HL-60 (cell line): ENCODE results near the gene POMT1.

Experiments
- DNase-seq, 2 experiments: peaks; one replicate each; pipeline ENCODE4 v3.0.0-alpha.2; 2010 to 2020; ENCODE audit warnings: low read depth in 1 of 2, low spot score in 1 of 2
- H3K27ac ChIP-seq: fragments of 250-450 bp; sonication (Bioruptor Pico); replicated peaks from 2 replicates; pipeline ENCODE4 v1.5.1; 2020; ENCODE audit warnings: mild to moderate bottlenecking, moderate library complexity
- H3K27me3 ChIP-seq: fragments of 250-450 bp; sonication (Bioruptor Pico); 2 replicates; pipeline ENCODE4 v1.5.1; 2021; ENCODE audit warnings: mild to moderate bottlenecking, moderate library complexity; ENCODE audit not compliant: insufficient read depth, poor library complexity, severe bottlenecking
- H3K4me3 ChIP-seq: replicated peaks from 2 replicates; pipeline ENCODE4 v1.5.1; 2011; ENCODE audit warnings: mild to moderate bottlenecking, control low read depth, low read length; ENCODE audit not compliant: insufficient read depth
- GABPA ChIP-seq: IDR thresholded peaks from 2 replicates; pipeline ENCODE4 v1.6.1; 2012; ENCODE audit warnings: low read depth
- POLR2AphosphoS5 ChIP-seq: IDR thresholded peaks from 2 replicates; pipeline ENCODE4 v1.6.1; 2012; ENCODE audit warnings: low read depth
- SPI1 ChIP-seq: IDR thresholded peaks from 2 replicates; pipeline ENCODE4 v1.6.1; 2012; ENCODE audit warnings: low read depth, mild to moderate bottlenecking, borderline replicate concordance
- TF ChIP-seq, protein P1 (sequence below): IDR thresholded peaks from 2 replicates; pipeline ENCODE4 v1.6.1; 2012; ENCODE audit warnings: low read depth; ENCODE audit not compliant: insufficient replicate concordance
- TF ChIP-seq, protein P2 (sequence below): IDR thresholded peaks from one replicate; pipeline ENCODE4 v1.5.1; 2011; ENCODE audit warnings: low read length, control low read depth, inconsistent platforms; ENCODE audit not compliant: insufficient read depth

POMT1 gene

DNA sequence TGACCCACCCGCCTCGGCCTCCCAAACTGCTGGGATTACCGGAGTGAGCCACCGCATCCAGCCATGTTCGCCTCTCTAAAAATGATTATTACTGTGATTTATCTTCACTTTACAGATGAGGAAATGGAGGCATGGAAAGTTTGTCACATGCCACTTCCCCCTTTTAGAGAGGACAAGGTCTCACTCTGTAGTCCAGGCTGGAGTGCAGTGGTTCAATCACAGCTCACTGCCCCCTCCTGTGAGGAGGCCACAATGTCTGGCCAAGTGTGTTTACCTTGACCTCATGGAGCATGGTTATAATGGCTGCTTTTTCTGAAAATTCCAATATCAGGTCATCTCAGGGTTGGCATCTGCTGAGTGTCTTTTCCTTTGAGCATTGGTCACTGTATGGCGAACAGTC lies 49.3 kb downstream of the POMT1 start:
- Histone ChIP-seq H3K27ac (no peak overlapping the region), H3K27me3 (peaks cover 8% of the 10 kb centered on the region), H3K4me3 (no peak overlapping the region)
- no peak for DNase-seq
- TF ChIP-seq SPI1 (peak; percentile 61; the same call in 1 of the 2 replicates), GABPA (no peak)
- TF ChIP-seq, protein P1, sequence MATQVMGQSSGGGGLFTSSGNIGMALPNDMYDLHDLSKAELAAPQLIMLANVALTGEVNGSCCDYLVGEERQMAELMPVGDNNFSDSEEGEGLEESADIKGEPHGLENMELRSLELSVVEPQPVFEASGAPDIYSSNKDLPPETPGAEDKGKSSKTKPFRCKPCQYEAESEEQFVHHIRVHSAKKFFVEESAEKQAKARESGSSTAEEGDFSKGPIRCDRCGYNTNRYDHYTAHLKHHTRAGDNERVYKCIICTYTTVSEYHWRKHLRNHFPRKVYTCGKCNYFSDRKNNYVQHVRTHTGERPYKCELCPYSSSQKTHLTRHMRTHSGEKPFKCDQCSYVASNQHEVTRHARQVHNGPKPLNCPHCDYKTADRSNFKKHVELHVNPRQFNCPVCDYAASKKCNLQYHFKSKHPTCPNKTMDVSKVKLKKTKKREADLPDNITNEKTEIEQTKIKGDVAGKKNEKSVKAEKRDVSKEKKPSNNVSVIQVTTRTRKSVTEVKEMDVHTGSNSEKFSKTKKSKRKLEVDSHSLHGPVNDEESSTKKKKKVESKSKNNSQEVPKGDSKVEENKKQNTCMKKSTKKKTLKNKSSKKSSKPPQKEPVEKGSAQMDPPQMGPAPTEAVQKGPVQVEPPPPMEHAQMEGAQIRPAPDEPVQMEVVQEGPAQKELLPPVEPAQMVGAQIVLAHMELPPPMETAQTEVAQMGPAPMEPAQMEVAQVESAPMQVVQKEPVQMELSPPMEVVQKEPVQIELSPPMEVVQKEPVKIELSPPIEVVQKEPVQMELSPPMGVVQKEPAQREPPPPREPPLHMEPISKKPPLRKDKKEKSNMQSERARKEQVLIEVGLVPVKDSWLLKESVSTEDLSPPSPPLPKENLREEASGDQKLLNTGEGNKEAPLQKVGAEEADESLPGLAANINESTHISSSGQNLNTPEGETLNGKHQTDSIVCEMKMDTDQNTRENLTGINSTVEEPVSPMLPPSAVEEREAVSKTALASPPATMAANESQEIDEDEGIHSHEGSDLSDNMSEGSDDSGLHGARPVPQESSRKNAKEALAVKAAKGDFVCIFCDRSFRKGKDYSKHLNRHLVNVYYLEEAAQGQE = no peak

DNA sequence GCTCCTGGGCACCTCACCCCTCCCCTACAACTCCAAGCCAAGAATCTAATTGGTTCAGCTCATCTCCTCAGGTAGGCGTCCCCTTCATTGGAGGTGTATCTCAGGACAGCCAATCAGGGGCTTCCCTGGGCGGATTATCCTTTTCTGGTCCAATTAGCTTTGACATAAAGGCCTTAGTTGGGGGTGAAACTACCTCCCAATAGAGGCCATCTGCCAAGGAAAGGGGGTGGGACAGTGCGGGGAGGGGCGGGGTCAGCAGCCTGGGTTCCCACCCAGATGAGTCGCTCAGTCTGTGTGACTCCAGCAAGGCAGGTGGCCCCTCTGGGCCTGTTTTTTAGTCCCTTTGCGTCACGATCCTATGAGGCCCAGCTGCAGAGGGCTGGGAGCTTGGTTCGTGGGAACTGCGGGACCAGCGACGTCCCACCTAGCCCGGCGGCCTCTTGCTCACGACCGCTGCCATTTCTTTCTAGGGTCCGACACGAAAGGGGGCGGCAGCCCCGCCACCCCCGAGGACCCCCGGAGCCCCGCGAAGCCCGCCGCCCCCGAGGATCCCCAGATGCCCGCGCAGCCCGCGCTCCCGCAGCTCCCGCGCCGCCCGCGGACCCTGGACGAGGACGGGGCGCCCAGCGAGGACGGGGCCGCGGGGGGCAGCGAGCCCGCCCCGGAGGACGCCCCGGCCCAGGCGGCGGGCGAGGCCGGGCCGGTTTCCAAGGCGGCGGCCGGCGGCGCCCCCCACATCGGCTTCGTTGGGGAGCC lies 51.5 kb downstream of the POMT1 start:
- Histone ChIP-seq H3K27me3 (peaks cover 6% of the 10 kb centered on the region), H3K4me3 (no peak overlapping the region), H3K27ac (no peak overlapping the region)
- TF ChIP-seq SPI1 (no peak), POLR2AphosphoS5 (no peak), GABPA (no peak)
- TF ChIP-seq, protein P1 = no peak
- TF ChIP-seq, protein P2, sequence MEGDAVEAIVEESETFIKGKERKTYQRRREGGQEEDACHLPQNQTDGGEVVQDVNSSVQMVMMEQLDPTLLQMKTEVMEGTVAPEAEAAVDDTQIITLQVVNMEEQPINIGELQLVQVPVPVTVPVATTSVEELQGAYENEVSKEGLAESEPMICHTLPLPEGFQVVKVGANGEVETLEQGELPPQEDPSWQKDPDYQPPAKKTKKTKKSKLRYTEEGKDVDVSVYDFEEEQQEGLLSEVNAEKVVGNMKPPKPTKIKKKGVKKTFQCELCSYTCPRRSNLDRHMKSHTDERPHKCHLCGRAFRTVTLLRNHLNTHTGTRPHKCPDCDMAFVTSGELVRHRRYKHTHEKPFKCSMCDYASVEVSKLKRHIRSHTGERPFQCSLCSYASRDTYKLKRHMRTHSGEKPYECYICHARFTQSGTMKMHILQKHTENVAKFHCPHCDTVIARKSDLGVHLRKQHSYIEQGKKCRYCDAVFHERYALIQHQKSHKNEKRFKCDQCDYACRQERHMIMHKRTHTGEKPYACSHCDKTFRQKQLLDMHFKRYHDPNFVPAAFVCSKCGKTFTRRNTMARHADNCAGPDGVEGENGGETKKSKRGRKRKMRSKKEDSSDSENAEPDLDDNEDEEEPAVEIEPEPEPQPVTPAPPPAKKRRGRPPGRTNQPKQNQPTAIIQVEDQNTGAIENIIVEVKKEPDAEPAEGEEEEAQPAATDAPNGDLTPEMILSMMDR = no peak
- DNase-seq = no peak

DNA sequence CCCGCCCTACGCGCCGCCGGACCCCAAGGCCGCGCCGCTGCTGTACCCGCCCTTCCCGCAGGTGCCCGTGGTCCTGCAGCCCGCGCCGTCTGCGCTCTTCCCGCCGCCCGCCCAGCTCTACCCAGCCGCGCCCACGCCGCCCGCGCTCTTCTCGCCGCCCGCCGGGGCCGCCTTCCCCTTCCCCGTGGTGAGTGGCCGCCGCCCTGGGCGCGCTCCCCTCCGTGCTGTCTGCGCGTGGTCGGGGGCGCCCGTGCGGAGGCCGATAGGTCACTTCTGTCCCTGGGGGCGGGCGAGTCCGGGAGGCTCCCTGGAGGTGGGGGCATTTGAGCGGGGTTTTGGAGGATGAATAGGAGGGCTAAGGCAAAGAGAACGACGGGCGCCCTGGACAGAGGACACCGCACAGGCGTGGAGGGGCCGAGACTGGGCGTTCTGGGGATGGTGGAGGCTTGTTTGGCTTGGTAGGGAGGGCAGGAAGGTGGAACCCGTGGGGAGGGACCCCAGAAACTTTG lies 52.2 kb downstream of the POMT1 start:
- Histone ChIP-seq H3K27ac (no peak overlapping the region), H3K4me3 (no peak overlapping the region), H3K27me3 (peaks cover 6% of the 10 kb centered on the region)
- TF ChIP-seq, protein P2 = no peak
- TF ChIP-seq POLR2AphosphoS5 (no peak), SPI1 (no peak), GABPA (no peak)
- TF ChIP-seq, protein P1 = no peak
- no peak for DNase-seq
